Common myeloid progenitor, CD34-positive (primary cell): Measurements from ENCODE around the gene FOXP3.

Experiments
- CTCF ChIA-PET: fragments of 350-600 bp; sonication (Branson Sonifier 250); formaldehyde crosslinking; loops from one replicate; lab custom pipeline; 2021; ENCODE audit warnings: antibody characterized with exemption; lab: Charles Lee
- POLR2A ChIA-PET: fragments of 350-600 bp; sonication (Branson Sonifier 250); formaldehyde crosslinking; loops from one replicate; lab custom pipeline; 2021; ENCODE audit warnings: antibody characterized with exemption; lab: Charles Lee
- DNase-seq, 3 donors: peaks; one replicate each; pipeline versions ENCODE4 v3.0.0 to v3.0.0-alpha.2; 2013
- H3K27ac ChIP-seq, 2 experiments: 1 replicate in 1 of 2; 2 replicates in 1 of 2; pipeline ENCODE4 v1.7.0; 2013; ENCODE audit warnings: inconsistent platforms in 2 of 2, low read length in 2 of 2, mild to moderate bottlenecking in 2 of 2, low read depth in 1 of 2, moderate library complexity in 1 of 2; ENCODE audit not compliant: severe bottlenecking in 2 of 2, insufficient read depth in 1 of 2, poor library complexity in 1 of 2
- H3K27me3 ChIP-seq, 5 experiments: replicated peaks in 2 of 5; 1 replicate in 3 of 5; 2 replicates in 2 of 5; pipeline versions ENCODE4 v1.6.1 to v1.7.0; 2013; ENCODE audit warnings: low read length in 4 of 5, mild to moderate bottlenecking in 2 of 5, moderate library complexity in 2 of 5, inconsistent platforms in 1 of 5; ENCODE audit not compliant: insufficient read depth in 5 of 5, control insufficient read depth in 4 of 5
- H3K36me3 ChIP-seq, 4 experiments: 1 replicate in 2 of 4; 2 replicates in 2 of 4; pipeline versions ENCODE4 v1.6.1 to v1.7.0; 2013; ENCODE audit warnings: low read length in 3 of 4, control low read depth in 1 of 4, mild to moderate bottlenecking in 1 of 4; ENCODE audit not compliant: control insufficient read depth in 4 of 4, insufficient read depth in 4 of 4
- H3K4me1 ChIP-seq, 4 experiments: 1 replicate in 3 of 4; 2 replicates in 1 of 4; pipeline versions ENCODE4 v1.6.1 to v1.7.1; 2013; ENCODE audit warnings: low read length in 3 of 4, mild to moderate bottlenecking in 3 of 4, control low read depth in 1 of 4, inconsistent platforms in 1 of 4, moderate library complexity in 1 of 4; ENCODE audit not compliant: control insufficient read depth in 4 of 4, insufficient read depth in 4 of 4; ENCODE audit errors: control extremely low read depth in 1 of 4
- H3K4me3 ChIP-seq, 7 experiments: 1 replicate in 4 of 7; 2 replicates in 3 of 7; pipeline versions ENCODE4 v1.5.1 to v1.7.0; 2013; ENCODE audit warnings: mild to moderate bottlenecking in 7 of 7, low read length in 6 of 7, moderate library complexity in 6 of 7, inconsistent platforms in 2 of 7, low read depth in 2 of 7, control low read depth in 1 of 7; ENCODE audit not compliant: insufficient read depth in 4 of 7, control insufficient read depth in 1 of 7; ENCODE audit errors: extremely low read depth in 1 of 7
- H3K9me3 ChIP-seq, 5 experiments: 1 replicate in 4 of 5; 2 replicates in 1 of 5; pipeline versions ENCODE4 v1.6.1 to v1.7.1; 2013; ENCODE audit warnings: low read length in 4 of 5, mild to moderate bottlenecking in 2 of 5, inconsistent platforms in 1 of 5, low read depth in 1 of 5, moderate library complexity in 1 of 5; ENCODE audit not compliant: control insufficient read depth in 4 of 5, insufficient read depth in 2 of 5; ENCODE audit errors: control extremely low read depth in 1 of 5
- WGBS: methylation state at CpG from one replicate; pipeline ENCODE4 v1.1.5; 2013; ENCODE audit not compliant: insufficient coverage; 5-methylcytosine and 5-hydroxymethylcytosine counted together

FOXP3 gene

DNA sequence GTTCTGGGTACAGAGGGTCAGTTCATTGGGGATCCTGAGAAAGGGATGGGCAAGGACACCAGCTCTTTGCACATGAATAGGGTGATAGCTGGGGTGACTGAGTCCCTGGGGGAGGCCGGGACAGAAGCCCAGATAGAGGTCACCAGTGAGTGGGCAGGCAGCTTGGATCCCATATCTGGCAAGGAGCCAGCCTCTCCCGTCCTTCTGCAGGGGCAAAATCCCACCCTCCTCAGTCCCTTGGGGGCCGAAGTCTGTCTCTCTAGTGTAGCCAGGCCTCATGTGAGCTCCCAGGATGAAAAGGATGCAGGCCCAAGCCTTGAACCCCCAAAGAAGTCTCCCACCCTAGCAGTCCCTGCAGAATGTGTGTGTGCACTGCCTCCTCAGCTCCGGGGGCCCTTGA, 22.1 kb upstream of the FOXP3 start:
- peaks cover 0 to 3% (median 0%) of the 10 kb centered on the region in 4 experiments for H3K4me1 ChIP-seq
- peaks cover 0 to 3% (median under 1%) of the 10 kb centered on the region in 4 experiments for H3K36me3 ChIP-seq
- WGBS: 51% methylated on average over 2 of the region's 4 CpGs
- no peak for DNase-seq
- ChIA-PET CTCF (interaction anchor here (0.9 kb wide), 1 partner anchor 468 kb away, joined by 3 read pairs; no protein-coding TSS in a partner anchor), POLR2A (no interaction called here)
- peaks cover 0 to 6% (median 0%) of the 10 kb centered on the region in 5 experiments for H3K27me3 ChIP-seq
- no peak overlapping the region for H3K4me3 ChIP-seq
- no peak overlapping the region for H3K27ac ChIP-seq
- H3K9me3 ChIP-seq: no peaks in the 10 kb centered on the region

DNA sequence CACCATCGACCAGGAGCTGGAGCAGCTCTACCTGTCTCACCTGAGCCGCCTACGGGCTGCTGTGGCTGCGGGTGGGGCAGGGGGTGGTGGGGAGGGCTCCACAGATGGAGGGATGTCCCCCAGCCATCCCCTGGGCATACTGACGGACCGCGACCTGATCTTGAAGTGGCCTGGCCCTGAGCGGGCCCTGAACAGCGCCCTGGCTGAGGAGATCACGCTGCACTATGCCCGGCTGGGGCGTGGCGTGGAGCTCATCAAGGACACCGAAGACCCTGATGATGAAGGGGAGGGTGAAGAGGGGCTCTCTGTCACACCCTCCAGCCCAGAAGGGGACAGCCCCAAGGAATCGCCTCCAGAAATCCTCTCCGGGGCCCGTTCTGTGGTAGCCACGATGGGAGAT, 21.6 kb upstream of the FOXP3 start:
- 93% methylated on average over 18 of the region's 18 CpGs for WGBS
- ChIA-PET CTCF (no interaction called here), POLR2A (no interaction called here)
- Histone ChIP-seq H3K9me3 (no peaks in the 10 kb centered on the region), H3K27ac (no peak overlapping the region), H3K36me3 (peaks cover 0 to 3% (median under 1%) of the 10 kb centered on the region in 4 experiments), H3K27me3 (peaks cover 0 to 6% (median 0%) of the 10 kb centered on the region in 5 experiments), H3K4me3 (no peak overlapping the region), H3K4me1 (peaks cover 0 to 3% (median 0%) of the 10 kb centered on the region in 4 experiments)
- DNase-seq: no peak

DNA sequence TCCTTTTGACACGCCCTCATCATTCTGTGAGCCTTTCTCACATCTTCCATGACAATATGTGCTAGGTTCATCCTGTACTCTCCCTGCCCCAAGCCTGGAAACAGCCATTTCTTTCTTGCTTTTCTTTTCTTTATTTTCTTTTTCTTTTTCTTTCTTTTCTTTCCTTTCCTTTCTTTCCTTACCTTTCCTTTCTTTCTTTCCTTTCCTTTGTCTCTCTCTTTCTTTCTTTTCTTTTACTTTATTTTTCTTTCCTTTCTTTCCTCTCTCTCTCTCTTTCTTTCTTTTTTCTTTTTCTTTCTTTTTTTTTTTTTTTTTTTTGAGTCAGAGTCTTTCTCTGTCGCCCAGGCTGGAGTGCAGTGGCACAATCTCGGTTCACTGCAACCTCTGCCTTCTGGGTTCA, 19.7 kb upstream of the FOXP3 start:
- Histone ChIP-seq H3K9me3 (no peaks in the 10 kb centered on the region), H3K4me3 (no peak overlapping the region), H3K36me3 (peaks cover 0 to 3% (median under 1%) of the 10 kb centered on the region in 4 experiments), H3K27ac (no peak overlapping the region), H3K27me3 (peaks cover 0 to 6% (median 0%) of the 10 kb centered on the region in 5 experiments), H3K4me1 (peaks cover 0 to 3% (median 0%) of the 10 kb centered on the region in 4 experiments)
- ChIA-PET POLR2A (no interaction called here), CTCF (interaction anchor here (1.1 kb wide), 1 partner anchor 11 kb away, joined by 3 read pairs; no protein-coding TSS in a partner anchor)
- 66% methylated on average over 2 of the region's 3 CpGs for WGBS
- no peak for DNase-seq

DNA sequence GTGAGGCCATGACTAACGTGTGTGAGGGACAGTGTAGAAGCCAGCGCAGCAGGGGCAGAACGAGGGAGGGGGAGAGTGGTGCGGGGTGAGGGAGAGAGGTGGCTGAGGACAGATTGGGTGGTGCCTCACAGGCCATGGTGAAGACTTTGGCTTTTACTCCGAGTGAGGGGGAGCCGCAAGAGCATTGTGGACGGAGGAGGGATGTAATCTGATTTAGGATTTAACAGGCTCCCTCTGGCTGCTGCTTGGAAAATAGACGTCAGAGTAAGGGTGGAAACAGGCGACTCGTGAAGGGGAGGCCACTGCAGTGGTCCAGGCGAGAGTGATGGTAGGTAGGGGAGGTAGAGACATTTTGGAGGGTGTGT, 18.1 kb upstream of the FOXP3 start:
- Histone ChIP-seq H3K4me1 (peaks cover 0 to 2% (median 0%) of the 10 kb centered on the region in 4 experiments), H3K9me3 (no peaks in the 10 kb centered on the region), H3K27me3 (peaks cover 0 to 6% (median 0%) of the 10 kb centered on the region in 5 experiments), H3K36me3 (peaks cover 0 to 3% (median under 1%) of the 10 kb centered on the region in 4 experiments), H3K4me3 (no peak overlapping the region), H3K27ac (no peak overlapping the region)
- DNase-seq: no peak
- CTCF ChIA-PET: interaction anchor here (2.6 kb wide), 1 partner anchor 9 kb away, joined by 8 read pairs; no protein-coding TSS in a partner anchor
- POLR2A ChIA-PET: no interaction called here
- WGBS: 79% methylated on average over 7 of the region's 11 CpGs

DNA sequence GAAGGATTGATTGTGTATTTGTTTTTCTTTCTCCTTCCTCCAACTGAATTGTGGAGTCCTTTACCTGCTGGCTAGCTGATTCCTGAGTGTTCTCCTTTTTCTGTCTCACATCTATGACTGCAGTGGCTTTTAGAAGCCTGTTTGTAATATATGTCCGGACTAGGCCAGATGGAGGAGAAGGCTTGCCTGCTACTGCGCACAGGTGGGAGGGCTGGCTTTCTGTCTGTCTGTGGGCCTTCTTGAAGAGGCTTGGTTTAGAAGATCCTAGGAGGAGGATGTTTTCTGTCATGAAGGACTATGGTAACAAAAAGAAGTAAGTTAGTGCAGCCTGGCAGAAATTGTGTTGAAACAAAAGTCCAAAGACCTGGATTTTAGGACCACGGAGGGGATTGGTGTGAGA, 13.6 kb upstream of the FOXP3 start:
- CTCF ChIA-PET: no interaction called here
- Histone ChIP-seq H3K36me3 (peaks cover 0 to 2% (median 0%) of the 10 kb centered on the region in 4 experiments), H3K27ac (no peak overlapping the region), H3K9me3 (no peaks in the 10 kb centered on the region), H3K4me3 (no peak overlapping the region), H3K4me1 (peaks cover 0 to 8% (median 4%) of the 10 kb centered on the region in 4 experiments), H3K27me3 (no peaks in the 10 kb centered on the region)
- POLR2A ChIA-PET: no interaction called here
- 94% methylated on average over 2 of the region's 3 CpGs for WGBS
- no peak for DNase-seq

DNA sequence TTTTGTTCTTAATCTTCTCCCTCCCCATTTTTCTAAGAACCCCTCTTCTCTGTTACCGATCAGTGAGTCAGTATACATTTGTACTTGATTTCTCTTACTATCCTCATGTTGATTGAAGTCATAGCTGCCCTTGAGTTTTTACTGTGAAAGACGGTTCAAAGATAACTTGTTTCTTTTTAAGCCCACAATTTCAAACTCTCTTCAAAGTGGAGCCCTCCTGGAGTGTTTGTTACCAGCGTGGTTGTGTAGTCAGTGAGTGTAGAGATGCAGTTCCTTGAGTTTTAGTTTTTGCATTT, 13.0 kb upstream of the FOXP3 start:
- DNase-seq: no peak
- H3K27ac ChIP-seq: no peak overlapping the region
- WGBS: 86% methylated on average over 2 of the region's 3 CpGs
- ChIA-PET CTCF (no interaction called here), POLR2A (no interaction called here)
- no peaks in the 10 kb centered on the region for H3K27me3 ChIP-seq
- no peak overlapping the region for H3K4me3 ChIP-seq
- H3K36me3 ChIP-seq: peaks cover 0 to 2% (median under 1%) of the 10 kb centered on the region in 4 experiments
- H3K9me3 ChIP-seq: no peaks in the 10 kb centered on the region
- peaks cover 0 to 13% (median 6%) of the 10 kb centered on the region in 4 experiments for H3K4me1 ChIP-seq

DNA sequence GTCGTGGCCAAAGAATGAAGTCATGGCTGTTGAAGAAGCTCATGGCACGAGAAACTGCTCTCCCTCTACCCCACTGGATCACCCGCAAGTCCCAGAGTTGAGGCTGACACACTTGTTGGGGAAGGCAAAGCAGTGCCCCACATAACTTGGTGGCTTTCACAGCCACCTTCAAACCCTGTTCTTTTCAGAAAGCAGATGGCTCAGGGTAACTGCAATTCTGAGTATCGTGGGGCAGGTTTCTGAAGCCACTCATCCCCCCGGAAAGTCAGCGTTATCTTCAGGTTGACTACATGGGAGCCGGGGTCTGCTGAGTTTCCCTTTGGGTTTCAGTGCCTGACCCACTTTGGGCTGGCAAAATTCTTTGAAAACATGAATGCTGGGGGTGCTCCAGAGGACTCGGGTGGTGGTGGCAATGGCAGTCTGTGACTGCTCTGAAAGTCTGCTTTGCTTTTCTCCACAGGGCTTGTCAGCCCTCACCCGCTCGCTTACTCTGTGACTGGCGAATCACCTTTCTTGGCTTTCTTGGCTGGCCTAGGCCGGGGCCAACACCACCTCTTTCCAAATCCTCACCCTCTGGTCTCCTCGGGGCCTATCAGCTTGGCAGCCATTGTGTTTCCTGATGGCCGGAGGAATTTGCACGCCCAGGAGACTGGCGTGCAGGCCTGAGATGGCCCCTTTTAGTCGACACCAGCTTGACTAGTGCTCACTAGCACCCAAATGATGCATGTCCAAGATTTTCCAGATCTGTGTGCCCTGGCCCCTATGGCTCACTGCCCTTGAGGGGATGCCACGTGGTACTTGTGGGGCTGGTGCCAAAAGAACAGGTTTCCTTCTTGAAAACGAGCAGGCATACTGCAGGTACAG, 12.4 kb upstream of the FOXP3 start:
- 78% methylated on average over 17 of the region's 19 CpGs for WGBS
- Histone ChIP-seq H3K4me3 (no peak overlapping the region), H3K9me3 (no peaks in the 10 kb centered on the region), H3K4me1 (peaks cover 0 to 19% (median 11%) of the 10 kb centered on the region in 4 experiments), H3K27ac (no peak overlapping the region), H3K36me3 (peaks cover 0 to 3% (median 1%) of the 10 kb centered on the region in 4 experiments), H3K27me3 (no peaks in the 10 kb centered on the region)
- no peak for DNase-seq
- ChIA-PET POLR2A (no interaction called here), CTCF (no interaction called here)
